HG03139 (cell line): ENCODE data around the gene COQ3.
"Not testable (repeated sequence)": the region's sequence is repeated elsewhere in the genome, so short reads cannot be mapped to it uniquely, and the experiment has no call there.

Experiments
- ATAC-seq: cut with Tn5 transposase; IDR thresholded peaks from one replicate; pipeline ENCODE4 v1.9.1; 2021; ENCODE audit not compliant: unreplicated experiment

COQ3 gene

DNA sequence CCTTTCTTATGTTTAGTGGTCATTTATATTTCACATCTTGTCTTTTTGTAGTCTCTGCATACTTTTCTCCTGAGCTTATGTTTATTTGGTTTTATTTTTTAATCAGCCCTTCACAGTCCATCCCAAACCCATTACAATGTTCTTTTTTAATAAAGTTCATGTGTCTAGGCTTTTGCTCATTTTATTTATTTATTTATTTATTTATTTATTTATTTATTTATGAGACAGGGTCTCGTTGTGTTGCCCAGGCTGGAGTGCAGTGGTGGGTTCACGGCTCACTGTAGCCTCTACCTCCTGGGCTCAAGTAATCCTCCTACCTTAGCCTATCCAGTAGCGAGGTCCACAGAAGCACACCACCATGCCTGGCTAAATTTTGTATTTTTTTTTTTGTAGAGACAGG is 3.1 kb downstream of the COQ3 start:
- no peak for ATAC-seq

DNA sequence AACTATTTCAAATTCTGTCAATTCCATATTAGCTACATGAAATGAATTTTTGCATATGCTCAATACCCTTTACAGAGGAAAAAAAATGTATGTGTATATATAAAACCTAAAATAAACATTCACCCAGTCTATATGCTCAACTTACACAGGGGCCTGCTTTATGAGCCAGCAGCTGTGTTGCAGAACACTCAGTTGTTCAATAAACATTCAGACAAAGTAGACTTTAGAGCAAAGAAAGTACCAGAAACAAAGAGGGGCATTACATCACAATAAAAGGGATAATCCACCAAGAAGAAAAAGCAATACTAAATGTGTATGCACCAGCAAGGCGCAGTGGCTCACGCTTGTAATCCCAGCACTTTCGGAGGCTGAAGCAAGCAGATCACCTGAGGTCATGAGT is 9.5 kb downstream of the COQ3 start:
- ATAC-seq, result no peak

DNA sequence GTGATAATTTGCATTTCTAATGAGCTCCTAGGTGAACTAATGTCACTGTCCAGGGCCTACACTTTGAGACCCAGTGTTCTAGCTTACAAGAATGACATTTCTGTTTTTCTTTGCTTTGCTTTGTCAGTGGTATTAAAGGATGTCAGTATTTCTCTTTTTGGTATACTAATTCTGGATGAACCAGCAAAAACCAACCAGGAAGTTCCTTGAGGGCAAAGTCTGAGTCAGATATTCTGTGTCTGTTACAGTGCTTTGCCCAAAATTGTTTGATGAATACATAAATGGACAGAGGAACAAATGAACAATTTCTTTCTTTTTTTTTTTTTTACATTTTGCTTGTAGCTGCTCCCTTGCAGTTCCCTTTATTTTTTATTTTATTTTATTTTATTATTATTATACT is 15.4 kb downstream of the COQ3 start:
- no peak for ATAC-seq

DNA sequence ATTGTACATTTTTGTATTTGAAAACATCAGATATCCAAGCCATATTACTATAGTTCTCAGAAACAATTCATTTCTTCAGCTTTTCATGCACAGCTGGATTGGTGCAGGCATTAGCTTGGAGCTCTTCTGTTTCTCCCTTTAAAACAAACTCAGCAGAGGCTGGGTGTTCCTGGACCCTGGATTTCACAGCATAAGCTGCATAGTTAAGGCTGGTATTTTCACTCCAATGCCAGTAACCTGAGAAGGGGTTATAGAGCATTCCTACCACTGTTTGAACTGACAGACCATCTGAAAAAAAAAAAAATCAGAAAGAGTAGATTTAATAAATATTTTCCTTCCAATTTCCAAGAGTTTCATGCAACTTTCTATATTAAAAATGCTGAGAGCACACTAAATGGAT is 24.5 kb downstream of the COQ3 start:
- no peak for ATAC-seq

DNA sequence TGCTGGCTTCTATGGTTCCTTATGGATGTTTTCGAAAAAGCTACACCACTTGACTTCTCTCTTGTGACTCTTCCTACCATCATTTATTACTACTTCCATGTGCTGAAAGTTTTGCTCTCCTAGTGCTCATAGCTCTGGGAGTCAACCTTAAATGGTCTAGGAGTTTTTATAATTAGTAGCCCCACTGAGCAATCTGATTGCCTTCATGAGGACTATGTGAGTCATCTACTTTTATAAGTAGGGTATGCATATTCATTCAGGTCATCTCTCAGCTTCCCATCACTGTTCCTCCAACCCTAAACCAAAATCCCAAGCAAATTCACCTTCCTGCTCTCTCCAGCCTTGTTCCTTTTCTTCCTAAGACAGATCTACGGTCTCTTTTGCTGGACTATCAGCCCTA is 27.1 kb downstream of the COQ3 start:
- no peak for ATAC-seq

DNA sequence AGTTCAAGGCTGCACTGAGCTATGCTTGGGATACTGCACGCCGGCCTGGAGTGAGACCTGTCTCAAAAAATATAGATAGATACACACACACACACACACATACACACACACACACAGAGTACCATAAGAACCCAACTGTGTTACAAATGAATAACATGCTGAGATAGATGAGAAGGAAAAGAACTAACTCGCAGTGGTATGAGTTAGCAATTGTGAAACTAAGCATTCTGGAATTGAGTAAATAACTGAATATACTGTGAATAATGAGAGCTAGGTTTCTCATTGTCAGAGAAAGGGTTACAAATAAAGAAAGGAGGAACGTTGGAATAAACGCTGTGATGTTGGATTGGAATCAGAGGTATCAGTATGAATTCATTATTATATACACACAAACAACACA is 30.0 kb downstream of the COQ3 start:
- peak; percentile 69 for ATAC-seq

DNA sequence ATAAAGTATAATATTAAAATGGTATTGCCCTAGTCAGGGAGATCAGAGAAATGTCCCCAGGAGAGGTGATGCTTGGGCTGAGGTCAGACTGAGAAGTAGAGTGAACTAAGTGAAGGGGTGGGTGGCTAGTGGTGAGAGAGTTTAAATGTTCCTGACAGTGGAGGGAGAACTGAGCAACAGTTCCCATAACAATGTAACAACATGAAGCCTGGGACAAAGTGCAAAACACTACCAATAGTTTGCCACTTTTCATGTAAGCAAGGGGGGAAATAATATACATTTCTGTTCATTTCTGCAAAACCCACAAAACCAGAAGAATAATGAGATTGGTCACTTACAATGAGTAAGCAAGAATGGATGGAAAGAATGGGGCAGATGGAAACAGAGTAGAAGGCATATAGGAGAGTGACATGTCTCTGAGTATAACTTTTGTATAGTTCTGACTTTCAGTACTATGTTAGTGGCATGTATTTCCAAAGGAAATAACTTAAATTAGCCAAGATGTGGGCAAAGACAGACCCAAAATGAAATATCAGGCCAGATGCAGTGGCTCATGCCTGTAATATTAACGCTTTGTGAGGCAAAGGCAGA is 31.2 kb downstream of the COQ3 start:
- no peak for ATAC-seq

DNA sequence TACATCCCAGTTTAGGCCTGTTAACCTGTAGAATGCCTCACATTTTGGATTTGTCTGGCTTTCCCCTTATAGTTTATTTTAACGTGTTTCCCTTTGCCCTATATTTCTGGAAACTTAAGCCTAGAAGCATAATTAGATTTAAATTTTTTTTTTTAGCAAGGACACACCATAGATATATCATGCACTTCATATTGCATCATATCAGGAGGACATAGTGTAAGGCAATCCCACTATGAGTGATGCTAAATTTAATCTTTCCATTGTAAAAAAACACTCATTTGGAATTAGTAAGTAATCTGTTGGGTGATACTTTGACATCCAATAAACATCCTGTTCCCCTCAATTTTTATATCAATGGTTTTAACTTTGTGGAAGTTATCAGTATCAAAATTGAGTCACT is 34.2 kb downstream of the COQ3 start:
- no peak for ATAC-seq

DNA sequence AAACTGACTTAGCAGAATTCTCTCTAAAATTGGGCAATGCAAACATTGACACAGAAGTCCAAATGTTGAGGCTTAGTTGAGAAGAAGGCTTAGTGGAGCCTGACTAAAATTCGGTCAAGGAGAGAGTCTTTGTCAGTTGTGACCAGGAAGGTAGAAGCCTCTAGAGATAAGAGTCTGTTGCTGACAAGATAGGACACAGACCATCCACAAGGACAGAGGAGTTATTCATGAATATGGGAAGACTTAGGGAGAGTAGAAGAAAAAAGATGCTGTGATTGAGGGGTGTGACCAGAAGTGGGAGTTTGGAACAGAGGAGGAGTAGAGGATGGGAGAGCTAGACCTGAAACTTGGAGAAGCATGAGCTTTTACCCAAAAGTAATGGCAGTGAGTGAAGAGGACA is 37.4 kb downstream of the COQ3 start:
- no peak for ATAC-seq

DNA sequence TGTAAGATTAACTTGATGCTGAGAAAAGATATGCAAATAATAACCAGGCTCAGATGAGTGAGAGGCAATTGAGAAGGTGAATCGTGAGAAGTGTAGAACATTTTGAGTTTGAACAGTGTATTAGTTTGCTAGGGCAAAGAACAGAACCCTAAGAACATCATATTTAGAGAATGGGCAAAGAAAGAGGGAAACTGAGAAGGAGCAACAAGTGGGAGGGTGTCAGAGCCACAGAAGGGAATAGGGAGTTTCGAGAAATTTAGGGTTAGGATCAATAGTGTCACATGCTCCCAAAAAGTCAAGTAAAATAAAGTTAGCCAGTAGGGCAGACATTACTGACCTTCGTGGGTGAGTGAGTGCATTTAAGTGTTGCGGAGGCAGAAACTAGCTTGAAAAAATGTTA is 39.0 kb downstream of the COQ3 start:
- no peak for ATAC-seq

DNA sequence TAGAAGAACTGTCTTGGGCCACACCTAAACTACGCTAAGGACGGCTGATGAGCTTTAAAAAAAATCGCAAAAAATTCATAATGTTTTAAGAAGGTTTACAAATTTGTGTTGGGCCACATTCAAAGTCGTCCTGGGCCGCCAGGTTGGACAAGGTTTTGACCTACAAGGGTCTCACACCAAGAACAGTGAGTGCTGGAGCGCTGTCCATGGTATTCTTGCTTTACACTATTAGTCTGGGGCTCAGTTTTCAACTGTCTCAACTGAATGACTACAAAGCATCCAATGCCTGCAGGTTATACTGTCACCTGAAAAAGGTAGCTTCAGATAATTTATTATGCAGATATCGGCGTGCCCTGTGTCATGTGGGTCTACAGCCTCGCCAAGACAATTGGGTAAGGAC is 40.9 kb downstream of the COQ3 start:
- ATAC-seq, result no peak

DNA sequence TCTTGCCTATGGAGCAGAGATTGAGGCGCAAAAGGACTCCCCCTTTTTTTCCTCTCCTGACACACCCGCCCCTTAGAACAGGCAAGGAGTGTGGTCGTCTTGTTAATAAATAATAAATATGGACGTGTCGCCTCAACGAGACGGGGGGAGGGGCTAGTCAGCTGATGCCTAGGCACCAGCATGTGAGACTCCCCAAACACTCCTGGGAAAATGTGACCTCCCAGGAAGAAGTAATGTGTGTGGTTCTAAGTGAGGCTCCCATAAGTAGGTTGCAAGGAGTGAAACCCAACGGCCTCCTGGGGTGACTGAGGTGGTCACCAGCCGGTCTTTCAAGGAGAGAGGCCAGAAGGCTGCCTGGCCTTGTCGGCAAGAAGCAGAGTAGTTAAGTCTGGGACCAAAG is 43.4 kb downstream of the COQ3 start:
- no peak for ATAC-seq

DNA sequence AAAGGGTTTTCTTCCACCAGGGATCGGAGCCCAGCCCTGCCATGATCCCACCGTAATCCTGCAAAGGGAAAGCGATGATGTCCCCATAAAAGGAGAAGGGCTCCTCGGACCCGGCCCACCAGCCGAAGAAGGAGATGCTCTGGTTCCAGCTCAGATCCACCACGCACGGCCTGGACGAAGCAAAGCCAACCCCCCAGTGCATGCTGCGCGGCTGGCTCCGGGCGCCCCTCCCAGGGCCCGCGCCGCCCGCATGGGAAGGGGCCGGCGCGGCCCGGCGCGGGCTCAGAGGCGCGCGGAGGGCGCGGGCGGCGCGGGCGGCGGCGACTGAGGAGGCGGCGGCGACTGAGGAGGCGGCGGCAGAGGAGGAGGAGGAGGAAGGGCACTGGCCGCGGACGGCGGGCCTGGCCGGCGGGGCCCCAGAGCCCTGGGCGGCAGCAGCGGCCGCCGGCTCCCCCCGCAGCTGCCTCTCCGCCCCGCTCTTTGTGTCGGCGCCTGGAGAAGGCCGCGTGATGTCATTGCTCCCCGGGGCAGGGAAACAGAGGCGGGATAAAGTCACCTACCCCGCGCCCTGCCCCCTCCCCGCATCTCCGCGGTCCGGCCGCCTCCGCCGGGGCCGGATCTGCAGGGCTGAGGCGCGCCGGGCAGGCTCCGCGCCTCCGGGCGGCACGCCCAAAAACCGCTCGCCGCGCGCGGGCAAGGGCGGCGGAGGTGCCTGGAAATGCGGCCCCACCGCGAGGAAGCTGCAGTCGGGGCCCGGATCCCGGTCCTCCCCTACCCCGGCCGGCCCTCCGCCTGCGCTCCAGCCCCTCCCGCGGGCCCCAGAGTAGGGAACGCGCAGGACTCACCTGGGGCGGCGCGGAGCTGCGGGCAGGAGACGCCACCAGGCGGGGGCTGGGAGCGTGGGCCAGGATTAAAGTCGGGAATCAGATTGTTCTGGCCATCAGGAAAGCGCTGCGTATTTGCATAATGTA is 44.5 kb downstream of the COQ3 start, which contains the start of gene FAXC:
FAXC (minus strand) TSS at position 504 of the 971 bp plus-strand sequence; CDS start at position 202, 302 bp downstream.
- peak; percentile 62 for ATAC-seq

DNA sequence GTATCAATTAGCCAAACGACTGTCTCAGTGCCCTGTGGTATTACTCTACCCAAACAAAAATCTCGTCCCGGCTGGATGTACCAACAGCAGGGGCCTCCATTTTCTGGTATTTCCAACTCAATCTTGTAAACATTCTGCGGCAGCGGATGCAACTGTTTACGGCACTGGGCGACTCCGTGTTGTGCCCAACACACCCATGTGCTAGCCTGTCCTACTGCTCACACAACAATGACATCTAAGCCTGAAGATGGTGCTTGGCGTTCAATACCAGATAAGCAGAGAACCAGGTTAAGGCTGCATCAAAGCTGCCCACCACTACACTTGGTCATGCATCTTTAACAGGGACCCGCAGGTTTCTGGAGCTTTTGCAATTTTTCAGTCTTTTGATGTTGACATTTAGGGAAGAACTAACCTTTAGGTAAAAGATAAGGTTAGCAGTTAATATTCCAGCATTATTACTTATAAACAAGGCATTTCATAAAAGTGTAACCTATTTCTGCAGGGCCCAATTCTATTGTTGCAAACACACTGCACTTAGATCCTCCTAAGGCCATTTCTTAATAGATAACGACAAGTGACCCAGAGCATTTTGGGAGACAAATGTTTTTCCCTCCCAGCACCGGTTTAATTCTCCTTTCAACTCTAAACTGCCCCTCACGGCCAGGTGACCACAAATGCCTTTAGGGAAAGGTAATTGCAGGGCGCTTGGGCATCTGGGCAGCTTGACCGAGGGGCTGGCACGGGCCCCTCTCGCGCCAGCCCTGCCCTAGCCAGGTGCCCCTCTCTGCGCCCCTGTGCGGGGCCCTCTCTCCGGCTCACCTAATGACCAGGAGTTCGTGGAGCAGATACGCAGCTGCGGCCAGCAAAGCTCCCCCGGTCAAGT is 45.5 kb downstream of the COQ3 start:
- no peak for ATAC-seq

DNA sequence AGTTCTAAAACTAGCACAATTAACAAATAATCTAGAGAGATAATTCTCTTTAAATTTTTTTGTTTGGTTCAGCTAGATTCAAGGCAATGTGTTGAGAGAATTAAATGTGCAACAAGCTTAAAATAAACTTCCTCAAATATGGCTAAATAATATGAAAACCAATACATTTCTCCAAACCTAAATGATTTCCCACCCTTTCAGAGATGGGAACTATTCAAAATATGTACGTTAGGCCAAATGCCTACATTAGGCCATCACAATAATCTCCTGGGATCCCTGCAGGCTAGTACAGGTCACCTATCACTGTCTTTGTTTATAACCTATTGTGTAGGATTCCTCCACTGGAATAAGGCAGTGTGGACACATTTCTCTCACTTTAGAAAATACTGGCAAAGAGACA is 46.2 kb downstream of the COQ3 start:
- no peak for ATAC-seq

DNA sequence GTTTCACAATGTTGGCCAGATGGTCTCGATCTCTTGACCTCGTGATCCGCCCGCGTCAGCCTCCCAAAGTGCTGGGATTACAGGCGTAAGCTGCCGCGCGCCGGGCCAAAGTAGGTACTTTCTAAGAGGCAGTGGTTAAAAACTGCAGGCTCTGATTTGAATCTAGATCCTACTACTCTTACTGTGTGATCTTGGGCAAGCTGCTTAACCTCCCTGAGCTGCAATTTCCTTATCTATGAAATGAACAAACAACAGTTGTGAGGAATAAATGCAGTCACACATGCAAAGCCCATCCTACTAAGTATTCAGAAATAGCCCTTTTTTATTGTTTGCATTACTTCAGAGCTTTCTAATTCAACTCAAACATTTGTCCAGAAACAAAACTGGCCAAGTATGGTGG is 47.4 kb downstream of the COQ3 start:
- ATAC-seq, result no peak

DNA sequence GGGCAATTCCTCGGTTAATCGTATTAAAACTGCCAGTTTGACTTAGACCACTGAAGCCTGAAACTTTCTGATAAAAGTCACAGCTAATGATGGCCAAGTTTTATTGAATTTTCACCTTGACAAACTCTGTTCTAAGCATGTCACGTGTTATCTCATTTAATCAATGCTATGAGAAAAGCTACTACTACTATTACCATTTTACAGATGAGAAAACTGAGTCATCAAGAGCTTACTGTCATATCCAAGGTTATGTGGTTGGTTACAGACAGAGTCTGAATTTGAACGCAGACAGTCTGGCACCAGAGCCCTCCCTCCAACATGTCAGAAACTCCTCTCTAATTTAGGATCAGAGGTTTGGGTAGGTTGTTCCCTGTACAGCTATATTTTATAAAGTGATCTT is 48.8 kb downstream of the COQ3 start:
- no peak for ATAC-seq

DNA sequence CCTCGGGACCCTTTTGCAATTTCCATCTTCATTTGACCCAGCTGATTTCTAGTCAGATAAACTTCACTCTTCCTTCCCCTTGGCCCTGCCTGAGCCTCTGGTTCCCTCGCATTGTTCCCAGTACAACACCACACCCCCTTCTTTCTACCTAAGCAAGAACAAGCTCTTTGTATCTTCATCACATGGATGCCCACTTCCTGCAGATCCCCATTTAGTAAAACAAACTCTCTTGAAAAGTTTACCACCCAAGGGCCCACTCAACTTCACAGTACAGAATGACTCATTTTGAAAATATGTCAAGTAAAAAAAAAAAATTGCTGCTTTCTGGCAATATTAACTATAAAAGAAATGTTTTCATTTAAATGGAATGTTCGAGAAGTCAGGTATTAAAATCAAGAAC is 49.7 kb downstream of the COQ3 start:
- ATAC-seq, result no peak

DNA sequence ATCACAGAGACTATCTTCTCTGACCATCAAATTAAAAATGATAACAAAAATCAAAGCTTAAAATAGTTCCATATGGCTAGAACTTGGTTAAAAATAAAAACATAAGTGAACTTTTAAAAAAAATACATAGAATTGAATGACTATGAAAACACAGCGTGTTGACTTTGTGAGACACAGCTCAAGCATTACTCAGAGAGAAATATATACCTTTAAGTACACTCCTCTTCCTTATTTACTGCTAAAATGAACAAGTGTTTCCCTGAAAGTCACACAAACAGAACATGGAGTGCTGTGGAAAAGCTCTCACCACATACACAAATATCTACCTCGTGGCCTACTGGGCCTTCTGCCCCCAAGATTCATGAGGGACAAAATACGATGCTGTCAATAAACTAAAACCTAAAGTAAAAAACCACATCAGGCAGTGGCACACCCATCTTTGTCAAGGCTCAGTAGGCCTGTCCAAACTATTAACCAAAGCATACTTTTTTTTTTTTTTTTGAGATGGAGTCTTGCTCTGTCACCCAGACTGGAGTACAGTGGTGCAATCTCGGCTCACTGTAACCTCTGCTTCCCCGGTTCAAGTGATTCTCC is 52.0 kb downstream of the COQ3 start:
- no peak for ATAC-seq

DNA sequence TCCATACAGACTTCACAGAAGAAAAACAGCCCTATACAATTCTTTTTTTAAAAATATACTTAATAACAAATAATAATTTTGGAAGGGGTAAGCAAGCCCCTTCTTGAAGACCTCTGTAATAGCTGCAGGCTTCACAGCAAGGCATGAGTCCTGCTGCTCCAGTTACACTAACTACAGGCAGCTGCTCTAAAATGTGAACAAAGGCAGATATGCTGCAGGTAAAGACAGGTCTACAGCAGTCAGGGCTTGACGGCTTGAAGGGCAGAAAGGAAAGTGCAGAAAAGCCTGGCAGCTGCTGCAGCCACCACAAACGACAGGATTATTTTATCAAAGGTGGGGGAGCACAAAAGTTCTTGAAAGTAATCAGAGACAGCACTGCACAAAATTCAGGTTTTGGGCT is 55.8 kb downstream of the COQ3 start:
- ATAC-seq, result no peak

DNA sequence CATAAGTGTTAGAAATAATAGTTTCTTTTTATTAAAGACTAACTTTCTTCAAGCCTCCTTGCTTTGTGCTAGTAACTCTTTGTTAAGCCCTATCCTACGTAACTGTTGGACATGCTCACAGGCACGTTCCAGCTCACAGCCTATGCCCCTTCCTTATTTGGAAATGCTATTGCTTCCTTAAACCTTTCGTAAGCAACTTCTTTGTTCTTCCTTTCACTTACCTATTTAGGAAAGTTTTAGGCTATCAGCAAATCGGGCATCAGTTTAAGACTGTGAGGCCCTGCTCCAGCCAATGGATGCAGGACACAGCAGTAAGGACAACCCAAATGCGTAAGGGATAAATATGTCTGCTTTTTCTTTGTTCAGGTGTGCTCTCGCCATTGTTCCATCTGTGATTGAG is 58.7 kb downstream of the COQ3 start:
- ATAC-seq, result not testable (repeated sequence)
